Kidney (tissue), 14 donors: Measurements from ENCODE around the gene HDLBP. TPM values are rescaled to one million over a fixed set of nuclear protein-coding genes. Genes with fewer than 3 reads are reported as not detected.
A peak's percentile ranks its signal among the peaks of the same experiment; 100 is the strongest.

Experiments used
- DNase-seq, 5 donors: peaks; one replicate each; pipeline ENCODE4 v3.0.0-alpha.2; 2013 to 2020
- FAIRE-seq: peaks from 2 replicates; lab custom pipeline; 2012; peaks lifted over from hg19 to GRCh38; lab: Jason Lieb, UNC
- H3K27ac ChIP-seq, 2 donors: one replicate each; pipeline ENCODE4 v1.7.0; 2013; ENCODE audit warnings: low read depth in 2 of 2, low read length in 2 of 2, inconsistent platforms in 1 of 2
- H3K27me3 ChIP-seq: one replicate; pipeline ENCODE4 v1.7.1; 2013; ENCODE audit warnings: low read length, inconsistent platforms; ENCODE audit not compliant: control insufficient read depth, insufficient read depth
- H3K36me3 ChIP-seq, 3 donors: one replicate each; pipeline versions ENCODE4 v1.7.0 to v1.7.1; 2013; ENCODE audit warnings: low read length in 3 of 3, control low read depth in 1 of 3, inconsistent platforms in 1 of 3; ENCODE audit not compliant: insufficient read depth in 3 of 3, control insufficient read depth in 2 of 3
- H3K4me1 ChIP-seq, 3 donors: one replicate each; pipeline versions ENCODE4 v1.7.0 to v1.7.1; 2013; ENCODE audit warnings: low read length in 3 of 3, inconsistent platforms in 1 of 3, low read depth in 1 of 3; ENCODE audit not compliant: control insufficient read depth in 2 of 3, insufficient read depth in 2 of 3
- H3K4me3 ChIP-seq, 3 donors: one replicate each; pipeline versions ENCODE4 v1.7.0 to v1.8.1; 2013; ENCODE audit warnings: low read length in 3 of 3, control low read depth in 1 of 3, inconsistent platforms in 1 of 3
- H3K9ac ChIP-seq, 3 donors: one replicate each; pipeline versions ENCODE4 v1.7.0 to v1.7.1; 2013; ENCODE audit warnings: low read length in 3 of 3, control low read depth in 1 of 3, inconsistent platforms in 1 of 3
- H3K9me3 ChIP-seq, 3 donors: one replicate each; pipeline versions ENCODE4 v1.7.0 to v1.7.1; 2013; ENCODE audit warnings: low read length in 3 of 3, control low read depth in 1 of 3, inconsistent platforms in 1 of 3; ENCODE audit not compliant: control insufficient read depth in 2 of 3, insufficient read depth in 1 of 3
- intact Hi-C: fragments of 100-400 bp; cut with DNase I; formaldehyde crosslinking; loops from one replicate; pipeline ENCODE4 v1.11.1; 2022
- polyA plus RNA-seq: library from polyadenylated mRNA; stranded (reverse); fragments of 350-450 nt; fragmentation: Illumina TruSeq; extraction: RNeasy Lipid Tissue Mini Kit (QIAGEN cat#74804); gene quantifications from one replicate; pipeline ENCODE4 v1.2.3, GENCODE V29; 2014; ENCODE audit warnings: low read depth, low replicate concordance; ENCODE audit not compliant: insufficient read depth
- total RNA-seq: library from RNA; stranded (reverse); fragmentation: NEBNext Ultra II Directional; extraction: Animal tissue kit (Norgen Biotek cat#: 25700); gene quantifications from one replicate; pipeline ENCODE4 v1.2.1, GENCODE V29; 2021
- TF ChIP-seq, protein P1 (sequence below): IDR thresholded peaks from 3 replicates; pipeline ENCODE4 v1.5.1; 2012; ENCODE audit warnings: mild to moderate bottlenecking, moderate library complexity, borderline replicate concordance; ENCODE audit not compliant: insufficient read depth; ENCODE audit errors: extremely low read depth
- donor health status: control.
- donor health status: control.
- donor health status: control.
- donor health status: control.
- donor health status: control.
- donor health status: DM: yes; HTN: yes; CAD: no.
- donor health status: Normal renal cell carcinoma (clear cell type).

Gene HDLBP
- total and polyA plus RNA-seq, 2 donors from 2014 or later = 256 to 356 TPM

DNA sequence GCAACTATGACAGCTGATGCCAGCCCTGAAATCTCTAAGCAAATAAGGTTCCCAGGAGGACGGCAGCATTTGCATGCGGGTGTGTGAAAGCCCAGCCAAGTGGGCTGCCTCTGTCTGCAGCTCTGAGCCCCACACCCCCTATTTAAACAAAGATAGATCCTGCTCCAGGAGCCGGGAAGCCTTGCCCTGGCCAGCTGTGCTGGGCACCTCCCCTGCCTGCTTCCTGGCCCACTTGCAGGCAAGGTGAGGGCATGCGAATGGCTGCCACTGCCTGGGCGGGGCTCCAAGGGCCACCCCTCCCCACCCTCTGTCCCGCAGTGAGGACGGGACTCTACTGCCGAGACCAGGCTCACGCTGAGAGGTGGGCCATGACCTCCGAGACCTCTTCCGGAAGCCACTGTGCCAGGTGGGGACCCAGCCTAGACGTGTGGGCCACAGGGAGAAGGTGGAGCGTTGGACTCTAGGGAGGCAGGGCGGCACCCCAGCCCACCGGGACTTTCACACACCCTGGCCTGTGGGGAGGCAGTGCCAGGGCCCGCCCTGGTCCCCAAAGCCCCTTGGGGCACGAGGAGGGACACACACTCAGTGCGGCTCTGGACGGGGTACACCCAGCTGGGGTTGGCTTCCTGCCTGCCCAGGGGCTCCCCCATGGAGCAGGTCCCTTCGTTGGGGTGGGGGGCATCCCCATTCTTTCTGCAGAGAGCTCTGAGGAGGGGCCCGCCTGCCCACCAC, 126.9 kb downstream of the HDLBP start, which contains the start of gene ANO7:
TSS of gene ANO7 (plus strand) at position 317 of the 732 bp plus-strand sequence. CDS start 1,387 bp downstream, outside the sequence.
- DNase-seq (peak in 2 of 5 donors; percentile 13 to 72), FAIRE-seq (no peak)
- H3K36me3 ChIP-seq = no peaks in the 10 kb centered on the region
- no peaks in the 10 kb centered on the region for H3K4me1 ChIP-seq
- no peak within 1 kb of the TSS for H3K9ac ChIP-seq
- intact Hi-C loops = no loop called here
- no peaks in the 10 kb centered on the region for H3K9me3 ChIP-seq
- no peak within 1 kb of the TSS for H3K27ac ChIP-seq
- no peaks in the 10 kb centered on the region for H3K27me3 ChIP-seq
- H3K4me3 ChIP-seq = no peak within 1 kb of the TSS
- TF ChIP-seq, protein P1, sequence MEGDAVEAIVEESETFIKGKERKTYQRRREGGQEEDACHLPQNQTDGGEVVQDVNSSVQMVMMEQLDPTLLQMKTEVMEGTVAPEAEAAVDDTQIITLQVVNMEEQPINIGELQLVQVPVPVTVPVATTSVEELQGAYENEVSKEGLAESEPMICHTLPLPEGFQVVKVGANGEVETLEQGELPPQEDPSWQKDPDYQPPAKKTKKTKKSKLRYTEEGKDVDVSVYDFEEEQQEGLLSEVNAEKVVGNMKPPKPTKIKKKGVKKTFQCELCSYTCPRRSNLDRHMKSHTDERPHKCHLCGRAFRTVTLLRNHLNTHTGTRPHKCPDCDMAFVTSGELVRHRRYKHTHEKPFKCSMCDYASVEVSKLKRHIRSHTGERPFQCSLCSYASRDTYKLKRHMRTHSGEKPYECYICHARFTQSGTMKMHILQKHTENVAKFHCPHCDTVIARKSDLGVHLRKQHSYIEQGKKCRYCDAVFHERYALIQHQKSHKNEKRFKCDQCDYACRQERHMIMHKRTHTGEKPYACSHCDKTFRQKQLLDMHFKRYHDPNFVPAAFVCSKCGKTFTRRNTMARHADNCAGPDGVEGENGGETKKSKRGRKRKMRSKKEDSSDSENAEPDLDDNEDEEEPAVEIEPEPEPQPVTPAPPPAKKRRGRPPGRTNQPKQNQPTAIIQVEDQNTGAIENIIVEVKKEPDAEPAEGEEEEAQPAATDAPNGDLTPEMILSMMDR = no peak

DNA sequence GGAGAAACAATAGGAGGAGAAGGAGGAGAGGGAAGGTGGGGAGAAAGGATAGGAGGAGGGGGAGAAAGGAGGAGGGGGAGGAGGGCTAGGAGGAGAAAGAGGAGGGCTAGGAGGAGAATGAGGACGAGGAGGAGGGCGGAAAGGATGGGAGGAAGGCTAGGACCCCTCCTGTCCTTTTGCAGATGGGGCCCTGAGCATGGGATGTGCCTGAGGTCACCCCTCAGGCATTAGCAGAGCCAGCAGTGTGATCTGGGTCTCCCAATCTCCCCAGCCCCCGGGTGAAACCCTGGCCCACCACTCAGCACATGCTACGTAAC, 127.6 kb downstream of the HDLBP start:
- FAIRE-seq (no peak), DNase-seq (no peak)
- intact Hi-C loops = no loop called here
- no peaks in the 10 kb centered on the region for H3K9me3 ChIP-seq
- no peaks in the 10 kb centered on the region for H3K27me3 ChIP-seq
- no peaks in the 10 kb centered on the region for H3K4me1 ChIP-seq
- H3K36me3 ChIP-seq = peaks cover 0 to 2% (median under 1%) of the 10 kb centered on the region in 3 donors
- H3K9ac ChIP-seq = no peak overlapping the region
- H3K27ac ChIP-seq = no peak overlapping the region
- TF ChIP-seq, protein P1 = no peak
- H3K4me3 ChIP-seq = no peak overlapping the region

DNA sequence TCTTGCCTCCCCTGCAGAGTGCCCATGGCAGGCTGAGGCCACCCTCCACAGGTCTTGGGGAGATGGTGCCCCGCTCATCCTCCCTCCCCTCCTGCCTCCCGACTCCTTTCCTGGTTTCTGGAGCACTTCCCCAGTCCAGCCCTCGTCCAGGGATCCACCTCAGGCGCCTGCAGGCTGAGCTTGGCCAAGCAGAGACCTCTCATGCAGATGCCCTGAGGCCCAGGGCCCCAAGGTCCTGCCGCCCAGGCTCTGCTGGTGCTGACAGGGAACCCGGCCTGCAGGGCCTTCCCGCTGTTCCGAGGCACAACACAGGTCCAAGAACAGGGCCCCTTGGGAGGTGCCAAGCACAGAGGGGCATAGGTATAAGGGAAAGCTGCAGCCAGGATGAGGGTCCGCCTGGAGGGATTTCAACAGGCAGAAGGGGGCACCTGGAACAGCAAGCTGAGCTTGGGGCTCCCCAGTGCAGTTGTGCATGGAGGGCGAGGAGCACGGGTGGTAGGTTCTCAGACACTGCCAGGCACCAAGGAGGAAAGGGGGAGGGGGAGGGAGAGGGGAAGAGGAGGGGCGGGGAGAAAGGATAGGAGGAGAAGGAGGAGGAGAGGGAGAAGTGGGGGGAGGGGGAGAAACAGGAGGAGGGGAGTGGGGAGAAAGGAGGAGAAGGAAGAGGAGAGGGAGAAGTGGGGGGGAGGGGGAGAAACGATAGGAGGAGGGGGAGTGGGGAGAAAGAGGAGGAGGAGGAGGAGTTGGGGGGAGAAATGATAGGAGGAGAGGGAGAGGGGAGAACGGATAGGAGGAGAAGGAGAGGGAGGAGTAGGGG, 128.2 kb downstream of the HDLBP start:
- FAIRE-seq (no peak), DNase-seq (peak in 2 of 5 donors; percentile 35 to 63)
- no peak overlapping the region for H3K4me3 ChIP-seq
- H3K9ac ChIP-seq = no peak overlapping the region
- H3K36me3 ChIP-seq = peaks cover 0 to 5% (median 2%) of the 10 kb centered on the region in 3 donors
- H3K27me3 ChIP-seq = no peaks in the 10 kb centered on the region
- TF ChIP-seq, protein P1 = no peak
- intact Hi-C loops = no loop called here
- no peaks in the 10 kb centered on the region for H3K4me1 ChIP-seq
- no peaks in the 10 kb centered on the region for H3K9me3 ChIP-seq
- no peak overlapping the region for H3K27ac ChIP-seq
